Measurements from ENCODE around the gene ATG13. TPM values are rescaled to one million over a fixed set of nuclear protein-coding genes. Genes with fewer than 3 reads are reported as not detected.
A peak's percentile ranks its signal among the peaks of the same experiment; 100 is the strongest.
"Not testable (repeated sequence)": the region's sequence is repeated elsewhere in the genome, so short reads cannot be mapped to it uniquely, and the experiment has no call there.

Gene ATG13
- total RNA-seq, 4 donors from 2014 or later = 42.0 to 151 (median 98.0) TPM

DNA sequence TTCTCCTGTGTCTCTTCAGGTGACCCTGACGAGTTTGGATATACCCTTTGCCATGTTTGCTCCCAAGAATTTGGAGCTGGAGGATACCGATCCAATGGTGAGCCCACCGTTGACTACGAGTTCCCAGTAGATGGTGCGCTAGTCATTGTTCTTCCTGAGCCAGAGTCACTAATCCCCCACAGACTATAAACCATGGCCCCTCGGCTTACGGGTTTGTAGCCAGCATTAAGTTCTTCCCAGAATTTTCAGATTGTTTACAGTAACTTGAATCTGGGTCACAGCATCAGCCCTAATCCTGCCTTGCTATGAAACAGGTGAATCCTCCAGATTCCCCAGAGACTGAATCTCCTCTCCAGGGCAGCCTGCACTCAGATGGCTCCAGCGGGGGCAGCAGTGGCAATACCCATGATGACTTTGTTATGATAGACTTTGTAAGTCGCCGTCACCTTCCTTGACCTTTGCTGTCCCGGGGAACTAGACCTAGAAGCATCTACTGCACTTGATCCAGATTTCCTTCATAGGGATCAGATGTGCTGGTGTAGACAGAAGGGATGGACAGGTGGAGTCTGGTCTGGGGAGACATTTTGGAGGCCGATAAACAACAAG, 51.2 kb downstream of the ATG13 start:
- DNase-seq (ENCODE audit: low spot score in 2 of 2) = peak in 1 of 2 donors; percentile 75
- intact Hi-C loops (cut with DNase I; ENCODE audit: low total_unique reads) = no loop called here
- 91 to 94% methylated on average over 12 of the region's 12 CpGs for WGBS, 2 donors
- H3K4me3 ChIP-seq (ENCODE audit: low read depth, poor library complexity, severe bottlenecking) = no peak overlapping the region
- no peak for TF ChIP-seq POLR2A (IDR thresholded peaks at IDR 0.05)
- TF ChIP-seq, protein P1, sequence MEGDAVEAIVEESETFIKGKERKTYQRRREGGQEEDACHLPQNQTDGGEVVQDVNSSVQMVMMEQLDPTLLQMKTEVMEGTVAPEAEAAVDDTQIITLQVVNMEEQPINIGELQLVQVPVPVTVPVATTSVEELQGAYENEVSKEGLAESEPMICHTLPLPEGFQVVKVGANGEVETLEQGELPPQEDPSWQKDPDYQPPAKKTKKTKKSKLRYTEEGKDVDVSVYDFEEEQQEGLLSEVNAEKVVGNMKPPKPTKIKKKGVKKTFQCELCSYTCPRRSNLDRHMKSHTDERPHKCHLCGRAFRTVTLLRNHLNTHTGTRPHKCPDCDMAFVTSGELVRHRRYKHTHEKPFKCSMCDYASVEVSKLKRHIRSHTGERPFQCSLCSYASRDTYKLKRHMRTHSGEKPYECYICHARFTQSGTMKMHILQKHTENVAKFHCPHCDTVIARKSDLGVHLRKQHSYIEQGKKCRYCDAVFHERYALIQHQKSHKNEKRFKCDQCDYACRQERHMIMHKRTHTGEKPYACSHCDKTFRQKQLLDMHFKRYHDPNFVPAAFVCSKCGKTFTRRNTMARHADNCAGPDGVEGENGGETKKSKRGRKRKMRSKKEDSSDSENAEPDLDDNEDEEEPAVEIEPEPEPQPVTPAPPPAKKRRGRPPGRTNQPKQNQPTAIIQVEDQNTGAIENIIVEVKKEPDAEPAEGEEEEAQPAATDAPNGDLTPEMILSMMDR (IDR thresholded peaks at IDR 0.05) = no peak

DNA sequence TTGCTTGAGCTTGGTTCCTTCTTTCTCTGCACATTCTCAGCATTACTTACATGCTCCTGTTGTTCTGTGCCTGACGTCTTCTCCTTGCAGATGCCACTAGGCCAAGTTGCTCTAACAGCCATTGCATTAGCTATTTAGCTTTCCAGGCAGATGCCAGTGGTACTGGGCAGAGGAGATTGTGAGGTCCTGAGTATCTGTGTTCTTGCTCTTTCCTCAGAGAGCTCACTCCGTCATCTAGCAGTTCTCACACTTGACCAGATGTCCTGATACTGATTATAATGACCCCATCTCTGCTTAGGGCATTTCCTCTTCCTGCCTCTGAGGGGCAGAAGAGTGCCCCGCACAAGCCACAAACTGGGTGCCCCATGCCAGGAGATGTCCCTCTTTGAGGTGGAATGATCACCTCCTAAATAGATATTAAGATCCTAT, 52.4 kb downstream of the ATG13 start:
- intact Hi-C loops (cut with DNase I; ENCODE audit: low total_unique reads) = no loop called here
- DNase-seq (ENCODE audit: low spot score in 2 of 2) = peak in 1 of 2 donors; percentile 63
- TF ChIP-seq POLR2A (IDR thresholded peaks at IDR 0.05) = no peak
- TF ChIP-seq, protein P1 (IDR thresholded peaks at IDR 0.05) = no peak
- H3K4me3 ChIP-seq (ENCODE audit: low read depth, poor library complexity, severe bottlenecking) = no peak overlapping the region
- 61 to 73% methylated on average over 3 of the region's 3 CpGs for WGBS, 2 donors

DNA sequence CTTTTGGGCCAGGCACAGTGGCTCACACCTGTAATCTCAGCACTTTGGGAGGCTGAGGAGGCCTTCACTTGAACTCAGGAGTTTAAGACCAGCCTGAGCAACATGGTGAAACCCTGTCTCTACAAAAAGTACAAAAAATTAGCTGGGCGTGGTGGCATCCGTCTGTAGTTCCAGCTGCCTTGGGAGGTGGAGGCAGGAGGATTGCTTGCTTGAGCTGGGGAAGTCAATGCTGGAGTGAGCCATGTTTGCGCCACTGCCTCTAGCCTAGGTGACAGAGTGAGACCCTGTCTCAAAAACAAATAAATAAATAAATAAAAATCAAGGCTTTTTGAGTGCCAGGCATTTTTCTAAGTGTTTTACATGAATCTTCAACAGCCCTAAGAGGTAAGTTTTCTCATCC, 53.2 kb downstream of the ATG13 start:
- DNase-seq (ENCODE audit: low spot score in 2 of 2); intact Hi-C loops (cut with DNase I; ENCODE audit: low total_unique reads); H3K4me3 ChIP-seq (ENCODE audit: low read depth, poor library complexity, severe bottlenecking): not testable (repeated sequence)
- 82 to 88% methylated on average over 3 of the region's 3 CpGs for WGBS, 2 donors

DNA sequence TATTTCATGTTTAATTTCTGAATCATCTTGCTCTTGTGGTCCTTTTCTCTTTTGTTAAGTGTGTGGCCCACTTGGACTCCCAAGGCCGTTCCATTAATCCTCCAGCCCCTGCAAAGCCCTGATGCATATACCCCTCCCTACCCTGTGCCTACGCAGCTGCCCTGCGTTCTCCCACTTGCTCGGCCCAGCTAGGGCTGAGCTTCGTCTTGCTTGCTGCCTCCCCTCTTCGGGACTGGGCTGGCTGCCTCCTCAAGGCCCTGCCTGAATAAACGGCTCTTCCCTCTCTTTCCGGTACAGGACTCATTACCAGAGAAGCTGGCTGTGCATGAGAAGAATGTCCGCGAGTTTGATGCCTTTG, 54.6 kb downstream of the ATG13 start:
- no peak for DNase-seq (ENCODE audit: low spot score in 2 of 2)
- TF ChIP-seq, protein P1 (IDR thresholded peaks at IDR 0.05) = no peak
- TF ChIP-seq POLR2A (IDR thresholded peaks at IDR 0.05) = no peak
- intact Hi-C loops (cut with DNase I; ENCODE audit: low total_unique reads) = no loop called here
- 91 to 95% methylated on average over 10 of the region's 10 CpGs for WGBS, 2 donors
- H3K4me3 ChIP-seq (ENCODE audit: low read depth, poor library complexity, severe bottlenecking) = no peak overlapping the region

DNA sequence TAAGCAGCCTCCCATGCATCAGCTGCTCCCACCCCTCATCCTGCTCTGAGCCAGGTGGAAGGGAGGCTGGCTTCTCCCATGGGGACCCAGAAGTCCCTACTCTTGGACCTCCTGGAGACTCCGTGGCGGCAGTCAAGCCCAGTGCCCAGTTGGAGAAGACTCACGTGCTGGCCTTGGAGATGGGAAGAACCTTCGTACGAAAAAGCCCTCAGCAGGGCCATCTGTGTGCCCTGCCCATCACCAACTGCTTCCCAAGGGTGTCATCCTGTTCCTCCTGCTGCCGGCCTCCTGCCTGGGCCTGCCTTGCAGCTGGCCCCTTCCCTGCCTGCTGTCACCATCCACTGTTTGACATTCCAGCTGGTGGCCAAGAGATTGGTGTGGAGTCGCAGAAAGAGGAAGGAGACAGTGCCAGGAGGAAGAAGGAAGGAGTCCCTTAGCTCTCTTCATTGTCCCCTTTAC, 55.1 kb downstream of the ATG13 start:
- WGBS, 2 donors = 63 to 67% methylated on average over 4 to 7 of the region's 7 CpGs
- no peak overlapping the region for H3K4me3 ChIP-seq (ENCODE audit: low read depth, poor library complexity, severe bottlenecking)
- intact Hi-C loops (cut with DNase I; ENCODE audit: low total_unique reads) = no loop called here

DNA sequence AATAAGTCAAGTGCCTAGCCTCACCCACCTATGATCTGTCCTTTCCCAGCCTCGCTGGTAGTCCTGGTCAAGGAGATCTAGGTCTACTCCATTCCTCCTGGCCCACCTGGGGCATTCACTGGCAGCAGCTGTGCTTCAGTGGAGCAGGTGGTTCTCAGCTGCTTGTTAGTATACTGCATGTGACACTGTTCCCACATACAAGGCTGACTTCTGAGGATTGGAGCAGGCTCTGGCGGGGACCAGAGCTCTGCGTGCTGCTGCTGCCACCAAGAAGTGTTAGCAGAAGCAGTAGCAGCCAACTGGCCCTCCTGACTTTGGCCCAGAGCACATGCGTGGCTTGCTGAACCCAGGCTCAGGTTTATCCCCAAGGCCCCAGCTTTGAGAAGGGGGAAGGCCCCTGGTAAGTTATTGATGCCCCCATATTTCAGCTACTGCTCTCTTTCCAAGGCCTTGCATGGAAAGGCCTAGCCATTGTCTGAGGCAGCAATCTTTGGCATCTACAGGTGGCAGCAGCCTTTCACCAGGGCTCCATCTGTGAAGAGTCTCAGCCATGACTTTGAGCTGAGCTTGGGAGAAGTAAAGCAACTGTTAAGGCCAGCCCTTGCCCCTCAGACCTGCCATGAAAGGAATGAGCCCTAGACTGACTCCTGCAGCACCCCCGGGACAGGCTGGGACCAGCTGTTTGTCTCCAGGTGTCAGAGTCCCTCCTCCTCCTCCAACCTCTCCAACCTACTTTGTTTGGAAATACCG, 56.5 kb downstream of the ATG13 start:
- WGBS, 2 donors = 61 to 76% methylated on average over 5 to 6 of the region's 6 CpGs
- TF ChIP-seq, protein P1 (IDR thresholded peaks at IDR 0.05) = no peak
- no peak for TF ChIP-seq POLR2A (IDR thresholded peaks at IDR 0.05)
- no peak overlapping the region for H3K4me3 ChIP-seq (ENCODE audit: low read depth, poor library complexity, severe bottlenecking)
- no peak for DNase-seq (ENCODE audit: low spot score in 2 of 2)
- intact Hi-C loops (cut with DNase I; ENCODE audit: low total_unique reads) = no loop called here

More for the DNA sequence above, 55.1 kb downstream of the ATG13 start:
- TF ChIP-seq, protein P1 (IDR thresholded peaks at IDR 0.05) = no peak
- TF ChIP-seq POLR2A (IDR thresholded peaks at IDR 0.05) = no peak
- no peak for DNase-seq (ENCODE audit: low spot score in 2 of 2)

Measured in lower leg skin (tissue), 4 donors.